ENCODE measurements around the gene HPSE2.

GRCh38 chr10:98533241-98533640 lies 702.4 kb downstream of the HPSE2 start:
- no peak for TF ChIP-seq ZC3H10 (CRISPR knock-in tag; IDR thresholded peaks at IDR 0.05)
- no peak for TF ChIP-seq CREB5 (CRISPR knock-in tag; IDR thresholded peaks at IDR 0.05; ENCODE audit: low read depth)
- TF ChIP-seq TOX (CRISPR knock-in tag; IDR thresholded peaks at IDR 0.05; ENCODE audit: borderline replicate concordance): no peak
